Measurements from ENCODE around the gene BARX1.

BARX1 gene

GRCh38 chr9:93916358-93916757 lies 38.8 kb downstream of the BARX1 start:
- no peak for DNase-seq

DNA sequence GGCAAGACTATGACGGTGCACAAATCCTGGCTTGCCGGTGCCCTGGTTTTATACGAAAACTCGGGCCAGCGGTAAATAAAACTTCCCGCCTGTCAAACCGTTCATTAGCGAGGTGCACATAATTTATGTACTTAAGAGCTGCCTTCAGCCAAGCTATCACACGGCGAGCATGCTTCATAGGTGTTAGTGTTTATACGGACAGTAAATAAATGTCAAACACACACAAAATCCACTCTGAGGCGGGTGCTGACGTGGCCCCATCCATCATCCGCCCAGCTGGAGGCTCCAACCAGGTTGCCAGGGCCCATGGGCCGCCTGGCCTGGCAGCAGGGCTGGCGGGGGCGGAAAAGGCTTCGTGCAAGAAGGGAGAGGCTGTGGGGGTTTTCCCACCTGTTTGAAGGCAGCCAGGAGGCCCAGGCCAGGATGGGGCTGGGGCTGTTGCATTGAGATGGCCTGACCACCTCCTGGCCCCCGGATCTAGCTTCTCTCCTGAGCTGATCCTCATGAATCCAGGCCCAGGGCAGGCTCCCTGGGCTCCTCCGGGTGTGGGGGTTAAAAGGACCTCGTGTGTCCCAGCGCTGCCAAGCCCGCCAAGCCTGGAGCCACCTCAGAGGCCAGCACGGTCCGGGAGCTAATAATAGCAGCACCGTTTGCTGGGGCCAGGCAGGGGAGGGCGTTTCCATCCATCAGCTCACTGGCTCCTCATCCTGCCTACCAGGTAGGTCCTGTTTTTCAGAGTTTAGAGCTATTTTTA lies 43.2 kb downstream of the BARX1 start:
- no peak for DNase-seq

- DNase-seq: no peak
These were observed 43.9 kb downstream of the BARX1 start for GRCh38 chr9:93911136-93911745.

GRCh38 chr9:93910598-93910997 lies 44.6 kb downstream of the BARX1 start:
- no peak for DNase-seq

- DNase-seq: no peak
These were observed 45.0 kb downstream of the BARX1 start for GRCh38 chr9:93910196-93910595.

- no peak for DNase-seq
These were observed 45.9 kb downstream of the BARX1 start for GRCh38 chr9:93909242-93909616.

GRCh38 chr9:93908591-93909241 lies 46.4 kb downstream of the BARX1 start:
- DNase-seq: no peak

DNA sequence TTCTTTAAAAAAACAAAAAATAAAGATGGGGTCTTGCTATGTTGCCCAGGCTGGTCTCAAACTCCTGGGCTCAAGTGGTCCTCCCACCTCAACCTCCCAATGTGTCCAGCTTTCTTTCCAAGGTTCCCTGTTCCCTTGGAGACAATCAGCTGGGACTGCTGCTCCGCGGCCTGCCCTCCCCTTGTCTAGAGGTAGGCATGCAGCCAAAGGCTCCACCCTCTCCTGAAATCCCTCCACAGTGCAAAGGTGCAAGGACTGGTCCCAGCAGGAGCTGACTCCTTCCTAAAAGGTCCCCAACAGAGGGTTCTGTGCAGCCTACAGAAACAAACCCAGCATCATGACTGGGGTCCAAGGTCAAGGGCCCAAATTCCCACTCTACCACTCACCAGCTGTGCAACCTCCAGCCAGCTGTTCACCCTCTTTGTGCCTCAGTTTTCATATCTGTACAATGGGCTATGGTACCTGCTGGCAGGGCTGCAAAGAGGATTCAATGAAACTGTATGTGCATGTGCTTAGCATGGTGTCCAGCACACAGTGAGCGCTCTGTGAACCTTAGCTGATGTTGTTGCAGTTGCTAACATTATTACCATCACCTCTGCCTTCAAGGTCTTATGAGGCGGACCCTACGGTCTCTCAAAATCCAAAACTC lies 47.5 kb downstream of the BARX1 start:
- DNase-seq: no peak

- DNase-seq: no peak
These were observed 48.8 kb downstream of the BARX1 start for GRCh38 chr9:93906195-93906880.

- no peak for DNase-seq
These were observed 49.6 kb downstream of the BARX1 start for GRCh38 chr9:93905473-93906133.

DNA sequence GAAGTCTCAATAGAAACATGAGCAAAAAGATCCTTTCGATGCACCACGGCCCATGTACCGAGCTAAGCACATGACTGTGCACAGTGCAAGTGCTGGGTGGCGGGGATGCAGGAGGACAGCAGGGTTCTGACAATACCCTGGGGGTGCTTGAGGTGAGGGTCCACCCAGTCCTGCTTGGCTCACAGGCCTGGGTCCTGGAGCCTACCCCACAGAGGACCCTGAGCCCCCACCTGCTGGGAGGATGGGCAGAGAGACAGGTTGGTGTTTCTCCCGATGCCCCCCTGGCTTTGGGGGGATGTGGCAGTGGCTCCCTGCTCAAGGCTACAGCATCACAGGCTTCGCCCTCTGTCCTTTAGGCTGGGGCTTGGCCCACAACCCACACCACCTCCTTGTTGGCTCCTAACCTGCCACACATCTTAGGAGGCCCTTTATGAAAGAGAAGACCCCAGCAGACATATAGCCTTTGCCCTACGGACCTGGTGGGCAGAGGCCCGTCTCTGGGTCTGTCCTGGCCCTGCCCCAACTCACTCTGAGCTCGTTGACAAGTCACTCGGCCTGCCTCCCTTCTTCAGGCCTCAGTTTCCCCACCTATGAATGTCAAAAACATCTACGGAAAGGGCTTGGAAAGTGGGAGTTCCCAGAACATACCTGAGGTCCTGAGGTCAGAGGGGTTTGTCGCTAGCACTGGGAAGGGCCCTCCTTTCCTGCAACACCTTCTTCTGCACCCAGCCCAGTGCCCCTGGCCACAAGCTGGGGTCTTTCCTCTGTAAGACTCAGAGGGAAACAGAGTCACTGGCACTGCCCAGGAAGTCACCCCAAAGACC lies 50.3 kb downstream of the BARX1 start:
- no peak for DNase-seq

DNA sequence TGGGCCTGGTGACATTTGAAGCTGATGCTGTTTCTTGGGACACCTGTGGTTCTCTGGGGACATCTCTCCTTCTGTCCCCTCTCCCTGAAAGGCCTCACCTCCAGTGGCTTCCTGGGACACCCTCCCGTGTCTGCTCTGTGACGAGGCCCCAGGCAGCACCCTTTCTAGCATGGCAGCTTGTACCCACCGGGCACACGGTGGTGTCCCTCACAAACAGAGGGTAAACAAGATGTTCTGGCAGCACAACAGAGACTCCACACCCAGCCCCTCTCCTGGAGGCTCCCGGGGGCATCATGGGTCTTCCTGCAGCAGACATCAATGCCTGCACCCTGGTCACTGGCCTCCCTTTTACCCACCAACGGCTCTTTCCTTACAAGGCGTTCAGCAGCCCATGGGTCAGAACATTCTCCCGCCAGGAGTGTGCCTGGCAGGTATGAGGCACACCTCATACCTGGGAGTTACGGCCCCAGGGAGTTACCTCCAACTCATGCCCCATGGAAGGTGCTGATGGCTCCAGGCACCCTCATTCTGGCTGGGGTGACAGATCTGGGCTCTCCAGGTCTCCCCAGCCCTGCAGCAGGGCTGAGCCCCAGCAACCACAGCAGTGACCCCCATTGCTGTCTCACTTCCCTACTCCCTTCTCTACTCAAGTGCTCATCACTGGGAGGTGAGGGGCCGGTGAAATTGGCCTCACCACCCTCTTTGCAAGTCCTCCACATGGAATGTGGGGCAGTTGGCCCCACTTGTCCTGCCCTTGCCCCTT lies 51.1 kb downstream of the BARX1 start:
- no peak for DNase-seq

GRCh38 chr9:93902780-93903655 lies 52.1 kb downstream of the BARX1 start:
- DNase-seq: no peak

DNA sequence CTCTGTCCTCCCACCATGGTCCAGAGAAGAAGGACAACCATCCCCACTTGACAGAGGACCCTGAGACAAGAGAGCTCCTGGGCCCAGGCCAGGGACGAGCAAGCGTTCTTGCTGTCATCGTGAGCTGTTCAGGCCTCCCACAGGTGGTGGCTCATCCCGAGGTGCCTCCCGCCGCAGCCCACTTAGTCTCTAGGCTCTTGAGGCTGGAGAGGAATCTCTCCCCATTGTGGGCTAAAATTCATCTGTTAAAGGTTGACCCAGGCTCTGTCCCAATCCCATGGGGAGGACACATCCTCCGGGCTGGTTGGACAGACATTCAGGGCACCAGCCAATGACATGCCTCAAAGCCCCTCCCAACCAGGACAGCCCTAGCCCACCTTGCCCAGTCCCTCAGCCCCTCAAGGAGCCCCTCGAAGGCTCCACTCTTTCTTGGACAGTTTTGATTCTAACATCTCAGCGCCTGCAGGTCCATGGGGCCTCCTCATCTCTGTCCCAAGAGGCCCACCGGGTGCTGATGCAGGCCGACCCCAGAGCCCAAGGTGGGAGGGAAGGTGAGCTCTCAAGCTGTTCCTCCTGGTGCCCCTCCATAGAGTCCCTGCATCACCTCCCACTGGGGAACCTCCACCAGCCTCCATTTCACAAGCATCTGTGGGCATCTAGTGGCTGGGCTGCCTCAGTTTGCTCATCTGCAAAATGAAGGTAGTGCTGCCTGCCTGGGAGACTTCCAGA lies 52.9 kb downstream of the BARX1 start:
- no peak for DNase-seq
